HEK293T (cell line): Measurements from ENCODE around the gene ZNF774.

Source experiments
- CTCF ChIA-PET: fragments of 350-600 bp; formaldehyde crosslinking; extraction: SDS; loops from one replicate; lab custom pipeline; 2021; ENCODE audit warnings: antibody characterized with exemption, inconsistent platforms; lab: Yijun Ruan, JAX
- POLR2A ChIA-PET: fragments of 350-600 bp; formaldehyde crosslinking; extraction: SDS; loops from one replicate; lab custom pipeline; 2020; ENCODE audit warnings: antibody characterized with exemption, inconsistent platforms; lab: Yijun Ruan, JAX
- DNase-seq: peaks from one replicate; pipeline ENCODE4 v3.0.0; 2012; ENCODE audit warnings: mixed read lengths; ENCODE audit errors: extremely low spot score
- ARNT ChIP-seq: fragments of 450-650 bp; IDR thresholded peaks from 2 replicates; pipeline ENCODE4 v1.6.1; 2017; ENCODE audit warnings: mild to moderate bottlenecking
- BHLHE40 ChIP-seq: fragments of 450-650 bp; IDR thresholded peaks from 2 replicates; pipeline ENCODE4 v1.6.1; 2016; ENCODE audit warnings: mild to moderate bottlenecking, moderate library complexity, borderline replicate concordance
- CTBP1 ChIP-seq: fragments of 450-650 bp; IDR thresholded peaks from 2 replicates; pipeline ENCODE4 v1.6.1; 2016; ENCODE audit warnings: borderline replicate concordance
- ELF4 ChIP-seq: fragments of 450-650 bp; IDR thresholded peaks from 2 replicates; pipeline ENCODE4 v1.6.1; 2017; ENCODE audit warnings: antibody characterized with exemption
- FOXA1 ChIP-seq: fragments of 450-650 bp; IDR thresholded peaks from 2 replicates; pipeline ENCODE4 v1.6.1; 2016; ENCODE audit warnings: mild to moderate bottlenecking
- FOXK2 ChIP-seq: fragments of 450-650 bp; IDR thresholded peaks from 2 replicates; pipeline ENCODE4 v1.6.1; 2016; ENCODE audit warnings: mild to moderate bottlenecking
- FOXM1 ChIP-seq: fragments of 450-650 bp; IDR thresholded peaks from 2 replicates; pipeline ENCODE4 v1.6.1; 2017; ENCODE audit warnings: mild to moderate bottlenecking, borderline replicate concordance
- HDGF ChIP-seq: fragments of 450-650 bp; IDR thresholded peaks from 2 replicates; pipeline ENCODE4 v1.6.1; 2017; ENCODE audit warnings: antibody characterized with exemption, borderline replicate concordance
- L3MBTL2 ChIP-seq: fragments of 450-650 bp; conservative IDR thresholded peaks from 2 replicates; pipeline ENCODE4 v1.6.1; 2016; ENCODE audit warnings: mild to moderate bottlenecking
- LEF1 ChIP-seq: fragments of 450-650 bp; IDR thresholded peaks from 2 replicates; pipeline ENCODE4 v1.6.1; 2017; ENCODE audit warnings: mild to moderate bottlenecking, borderline replicate concordance
- NFRKB ChIP-seq: fragments of 450-650 bp; IDR thresholded peaks from 2 replicates; pipeline ENCODE4 v1.6.1; 2016; ENCODE audit warnings: mild to moderate bottlenecking, moderate library complexity
- PKNOX1 ChIP-seq: fragments of 450-650 bp; IDR thresholded peaks from 2 replicates; pipeline ENCODE4 v1.6.1; 2016
- SP1 ChIP-seq: fragments of 450-650 bp; IDR thresholded peaks from 2 replicates; pipeline ENCODE4 v1.6.1; 2017
- SUZ12 ChIP-seq: fragments of 450-650 bp; IDR thresholded peaks from 2 replicates; pipeline ENCODE4 v1.6.1; 2016; ENCODE audit warnings: mild to moderate bottlenecking
- TARDBP ChIP-seq: fragments of 450-650 bp; IDR thresholded peaks from 2 replicates; pipeline ENCODE4 v1.6.1; 2016
- ZNF384 ChIP-seq: fragments of 450-650 bp; IDR thresholded peaks from 2 replicates; pipeline ENCODE4 v1.6.1; 2016

ZNF774 gene

DNA sequence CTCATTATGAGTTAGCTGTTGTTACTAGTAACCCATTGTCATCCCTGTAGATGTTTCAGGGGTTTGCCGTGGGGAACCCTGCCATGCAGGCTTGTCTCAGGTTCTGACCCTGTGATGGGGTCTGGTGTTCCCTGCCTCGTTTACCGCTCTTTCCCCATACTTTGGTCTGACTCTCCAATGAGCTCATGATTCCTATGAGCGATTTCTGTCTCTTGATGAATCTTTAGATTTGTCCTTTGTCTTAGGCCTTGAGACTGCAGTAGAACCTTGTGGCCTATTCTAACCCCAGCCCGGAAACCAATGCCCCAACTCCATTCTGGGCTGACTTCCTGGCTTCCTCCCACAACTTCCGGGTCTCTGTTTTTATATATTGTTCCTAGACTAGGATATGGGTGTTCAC, 24.7 kb downstream of the ZNF774 start:
- TF ChIP-seq ARNT, result no peak
- no peak for TF ChIP-seq L3MBTL2
- TF ChIP-seq ELF4, result no peak
- no peak for TF ChIP-seq FOXM1
- no peak for TF ChIP-seq TARDBP
- no peak for TF ChIP-seq LEF1
- no peak for TF ChIP-seq FOXA1
- TF ChIP-seq CTBP1, result no peak
- TF ChIP-seq ZNF384, result no peak
- TF ChIP-seq PKNOX1, result no peak
- TF ChIP-seq FOXK2, result no peak
- TF ChIP-seq NFRKB, result no peak
- DNase-seq, result no peak
- ChIA-PET CTCF (interaction anchor here (0.6 to 1.0 kb wide), 2 partner anchors 81 to 127 kb away, joined by 3 to 6 read pairs; partner anchors contain the start of gene TTLL13), POLR2A (interaction anchor here (0.8 to 2.6 kb wide), 2 partner anchors 9 to 11 kb away, joined by 3 to 12 read pairs; partner anchors contain the start of gene IQGAP1)

DNA sequence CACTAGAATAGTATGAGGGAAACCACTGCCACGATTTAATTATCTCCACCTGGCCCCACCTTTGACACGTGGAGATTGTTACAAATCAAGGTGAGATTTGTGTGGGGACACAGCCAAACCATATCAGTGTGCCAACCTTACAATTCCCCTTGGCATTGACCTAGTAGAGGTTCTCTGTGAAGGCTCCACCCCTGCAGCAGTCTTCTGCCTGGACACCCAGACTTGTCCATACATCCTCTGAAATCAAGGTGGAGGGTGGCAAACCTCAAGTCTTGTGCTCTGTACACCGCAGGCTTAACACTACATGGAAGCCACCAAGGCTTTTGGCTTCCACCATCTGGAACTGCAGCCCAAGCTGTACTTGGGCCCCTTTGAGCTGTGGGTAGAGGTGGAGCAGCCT, 27.2 kb downstream of the ZNF774 start:
- no peak for DNase-seq
- ChIA-PET CTCF (no interaction called here), POLR2A (interaction anchor here (2.6 kb wide), 1 partner anchor 9 kb away, joined by 12 read pairs; the partner anchor contains the start of gene IQGAP1)
- TF ChIP-seq L3MBTL2, result no peak
- TF ChIP-seq FOXK2, result no peak

GRCh38 chr15:90381515-90381914, 29.4 kb downstream of the ZNF774 start:
- ChIA-PET CTCF (interaction anchor here (0.6 to 1.1 kb wide), 2 partner anchors 14 to 99 kb away, joined by 3 to 4 read pairs; no protein-coding TSS in a partner anchor), POLR2A (interaction anchor here (0.6 kb wide), 1 partner anchor 61 kb away, joined by 3 read pairs; no protein-coding TSS in a partner anchor)
- no peak for TF ChIP-seq BHLHE40
- no peak for TF ChIP-seq ZNF384
- no peak for TF ChIP-seq FOXM1
- TF ChIP-seq SP1, result no peak
- TF ChIP-seq LEF1, result no peak

DNA sequence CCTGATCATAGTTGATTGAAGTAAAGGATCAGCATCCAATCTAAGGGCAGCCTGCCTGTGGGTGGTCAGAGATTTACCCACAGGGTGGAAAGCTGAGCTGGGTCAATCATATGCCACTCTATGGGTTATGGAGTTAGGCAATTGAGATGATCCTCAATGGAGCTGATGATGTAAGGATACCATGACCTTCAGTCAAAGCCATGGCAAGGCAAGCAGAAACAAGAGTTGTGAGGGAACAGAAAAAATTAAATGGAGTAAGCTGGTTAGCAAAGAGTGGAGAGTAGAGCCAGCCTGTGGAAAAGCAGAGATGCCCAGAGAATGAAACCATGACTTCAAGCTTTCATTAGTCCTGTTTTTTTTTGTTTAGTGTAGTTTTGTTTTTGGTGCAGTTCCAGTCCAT, 30.2 kb downstream of the ZNF774 start:
- ChIA-PET POLR2A (interaction anchor here (1.0 kb wide), 1 partner anchor 9 kb away, joined by 3 read pairs; no protein-coding TSS in a partner anchor), CTCF (interaction anchor here (1.1 to 1.4 kb wide), 2 partner anchors 15 to 63 kb away, joined by 3 to 4 read pairs; no protein-coding TSS in a partner anchor)
- TF ChIP-seq L3MBTL2, result no peak
- no peak for TF ChIP-seq SP1
- no peak for TF ChIP-seq LEF1
- no peak for TF ChIP-seq ARNT
- no peak for TF ChIP-seq FOXM1
- TF ChIP-seq TARDBP, result no peak
- TF ChIP-seq ELF4, result no peak
- no peak for TF ChIP-seq BHLHE40
- TF ChIP-seq HDGF, result no peak
- no peak for TF ChIP-seq PKNOX1
- no peak for TF ChIP-seq FOXA1
- TF ChIP-seq CTBP1, result no peak
- no peak for TF ChIP-seq FOXK2
- no peak for TF ChIP-seq NFRKB
- no peak for TF ChIP-seq SUZ12
- no peak for TF ChIP-seq ZNF384
- no peak for DNase-seq

More at GRCh38 chr15:90381515-90381914, 29.4 kb downstream of the ZNF774 start:
- no peak for DNase-seq

GRCh38 chr15:90386221-90386620, 34.1 kb downstream of the ZNF774 start:
- DNase-seq, result no peak
- TF ChIP-seq TARDBP, result no peak
- no peak for TF ChIP-seq SP1
- no peak for TF ChIP-seq BHLHE40
- no peak for TF ChIP-seq FOXM1
- TF ChIP-seq ARNT, result no peak
- TF ChIP-seq SUZ12, result no peak
- no peak for TF ChIP-seq ZNF384
- TF ChIP-seq CTBP1, result no peak
- no peak for TF ChIP-seq NFRKB
- no peak for TF ChIP-seq L3MBTL2
- TF ChIP-seq HDGF, result no peak
- TF ChIP-seq FOXK2, result no peak
- TF ChIP-seq ELF4, result no peak
- TF ChIP-seq PKNOX1, result no peak
- TF ChIP-seq LEF1, result no peak
- TF ChIP-seq FOXA1, result no peak
- CTCF ChIA-PET, result no interaction called here
- POLR2A ChIA-PET, result no interaction called here
